ENCODE measurements around the gene SERINC1. TPM values are rescaled to one million over a fixed set of nuclear protein-coding genes. Genes with fewer than 3 reads are reported as not detected.

The SERINC1 gene
- total RNA-seq, 1 experiment from 2014 or later = 31.3 TPM

GRCh38 chr6:122393351-122393896 is 78.2 kb downstream of the SERINC1 start:
- H3K9me3 Mint-ChIP-seq = no peaks in the 10 kb centered on the region
- no peaks in the 10 kb centered on the region for H3K36me3 Mint-ChIP-seq
- no peak overlapping the region for H3K4me3 Mint-ChIP-seq
- H3K4me1 Mint-ChIP-seq = no peaks in the 10 kb centered on the region
- CTCF ChIA-PET = interaction anchor here (0.8 kb wide), 1 partner anchor 12 kb away, joined by 3 read pairs; no protein-coding TSS in a partner anchor
- no peak for DNase-seq (ENCODE audit: low spot score)
- TF ChIP-seq ZNF121 (CRISPR knock-in tag; IDR thresholded peaks at IDR 0.05) = no peak
- no peak for TF ChIP-seq CBFB (CRISPR knock-in tag; IDR thresholded peaks at IDR 0.05; ENCODE audit: low read depth)
- no peak for TF ChIP-seq ZNF281 (CRISPR knock-in tag; IDR thresholded peaks at IDR 0.05)
- no peak for TF ChIP-seq ZBTB43 (CRISPR knock-in tag; IDR thresholded peaks at IDR 0.05)
- no peak for TF ChIP-seq ZNF138 (CRISPR knock-in tag; conservative IDR thresholded peaks at IDR 0.05)
- TF ChIP-seq EMX1 (CRISPR knock-in tag; IDR thresholded peaks at IDR 0.05) = no peak
- no peak for TF ChIP-seq ZSCAN18 (CRISPR knock-in tag; IDR thresholded peaks at IDR 0.05)
- TF ChIP-seq KAT7 (CRISPR knock-in tag; IDR thresholded peaks at IDR 0.05; ENCODE audit: borderline replicate concordance) = no peak
- TF ChIP-seq ATF3 (CRISPR knock-in tag; conservative IDR thresholded peaks at IDR 0.05) = no peak
- TF ChIP-seq SOX15 (CRISPR knock-in tag; IDR thresholded peaks at IDR 0.05) = no peak
- TF ChIP-seq NR3C1 (CRISPR knock-in tag; conservative IDR thresholded peaks at IDR 0.05; ENCODE audit: low read depth) = no peak
- TF ChIP-seq USF2 (CRISPR knock-in tag; IDR thresholded peaks at IDR 0.05) = no peak
- no peak for TF ChIP-seq USF1 (CRISPR knock-in tag; IDR thresholded peaks at IDR 0.05)
- no peak for TF ChIP-seq RELA (CRISPR knock-in tag; IDR thresholded peaks at IDR 0.05; ENCODE audit: borderline replicate concordance)
- TF ChIP-seq ESRRA (CRISPR knock-in tag; IDR thresholded peaks at IDR 0.05; ENCODE audit: borderline replicate concordance) = no peak
- no peak for TF ChIP-seq ZNF232 (CRISPR knock-in tag; IDR thresholded peaks at IDR 0.05)
- no peak for TF ChIP-seq E2F4 (CRISPR knock-in tag; IDR thresholded peaks at IDR 0.05; ENCODE audit: borderline replicate concordance, low read depth)
- peaks cover 97% of the 10 kb centered on the region for H3K27me3 Mint-ChIP-seq (ENCODE audit: low read depth)
- peak; percentile 17 for ATAC-seq
- POLR2A ChIA-PET = no interaction called here
- no peak overlapping the region for H3K27ac Mint-ChIP-seq

Other genes with a start within 250 kb of the SERINC1 start
- 10.6 to 12.1 TPM (median 11.8 TPM) in 3 replicates for gene HSF2, start 72.2 kb downstream of the SERINC1 start, total RNA-seq (2021)
- gene PKIB, start 138.6 kb upstream of the SERINC1 start, total RNA-seq (2021) = 24.6 to 26.4 TPM (median 25.7 TPM) in 3 replicates

Data from WTC11 (cell line).